SU-DHL-6 (cell line): ENCODE results near the gene ZNF71.

ENCODE experiments used
- H2AFZ ChIP-seq: fragments of 200-600 bp; sonication (generic); 2 replicates; pipeline ENCODE4 v1.6.1; 2014; ENCODE audit warnings: low read depth, mild to moderate bottlenecking, moderate library complexity, mixed read lengths, antibody characterized with exemption, low read length; ENCODE audit not compliant: severe bottlenecking
- H3F3A ChIP-seq: fragments of 200-600 bp; shearing (Covaris generic); 2 replicates; pipeline ENCODE4 v1.6.0; 2016; ENCODE audit warnings: antibody characterized with exemption, mild to moderate bottlenecking; ENCODE audit not compliant: insufficient read depth
- H3K27ac ChIP-seq: fragments of 200-600 bp; sonication (generic); 2 replicates; pipeline ENCODE4 v1.5.1; 2016; ENCODE audit warnings: low read depth, mild to moderate bottlenecking, low read length, moderate library complexity, mixed read lengths
- H3K27me3 ChIP-seq: fragments of 200-600 bp; sonication (generic), shearing (Covaris generic); 2 replicates; pipeline ENCODE4 v1.6.0; 2014; ENCODE audit warnings: mild to moderate bottlenecking, low read length
- H3K36me3 ChIP-seq: fragments of 200-600 bp; sonication (generic); 2 replicates; pipeline ENCODE4 v1.6.1; 2014; ENCODE audit warnings: mild to moderate bottlenecking, low read length, mixed read lengths
- H3K4me2 ChIP-seq: fragments of 300-600, 200-600 bp; shearing (Covaris generic), sonication (generic); 2 replicates; pipeline ENCODE4 v1.6.0; 2014; ENCODE audit warnings: low read length, low read depth, mild to moderate bottlenecking; ENCODE audit not compliant: poor library complexity, severe bottlenecking
- H3K4me3 ChIP-seq: fragments of 200-600 bp; sonication (generic); 2 replicates; pipeline ENCODE4 v1.5.1; 2014; ENCODE audit warnings: antibody characterized with exemption, low read length, mild to moderate bottlenecking, mixed read lengths; ENCODE audit not compliant: insufficient read depth, poor library complexity, severe bottlenecking
- H3K79me2 ChIP-seq: fragments of 200-600 bp; sonication (generic); 2 replicates; pipeline ENCODE4 v1.6.1; 2014; ENCODE audit warnings: mild to moderate bottlenecking, low read length, moderate library complexity; ENCODE audit not compliant: insufficient read depth
- H3K9ac ChIP-seq: fragments of 200-600 bp; sonication (generic); 2 replicates; pipeline ENCODE4 v1.7.0; 2014; ENCODE audit warnings: mild to moderate bottlenecking, low read length
- H3K9me2 ChIP-seq: fragments of 200-600 bp; sonication (generic); replicated peaks from 2 replicates; pipeline ENCODE4 v1.6.1; 2014; ENCODE audit warnings: low read length; ENCODE audit not compliant: insufficient read depth
- H3K9me3 ChIP-seq: fragments of 200-600 bp; sonication (generic); 2 replicates; pipeline ENCODE4 v1.6.1; 2014; ENCODE audit warnings: low read length, mixed read lengths; ENCODE audit not compliant: insufficient read depth
- H4K20me1 ChIP-seq: fragments of 200-600 bp; sonication (generic); 2 replicates; pipeline ENCODE4 v1.6.1; 2014; ENCODE audit warnings: low read depth, mild to moderate bottlenecking, antibody characterized with exemption, low read length, moderate library complexity, mixed read lengths
- CTCF ChIP-seq: fragments of 200-600 bp; sonication (generic); IDR thresholded peaks from one replicate; pipeline ENCODE4 v1.5.1; 2017; ENCODE audit warnings: antibody characterized with exemption, mild to moderate bottlenecking, low read length, moderate library complexity; ENCODE audit not compliant: insufficient read depth, poor library complexity, severe bottlenecking
- EZH2phosphoT487 ChIP-seq: fragments of 200-600 bp; sonication (generic), shearing (Covaris generic); conservative IDR thresholded peaks from 2 replicates; pipeline ENCODE4 v1.6.1; 2018; ENCODE audit warnings: mild to moderate bottlenecking, antibody characterized with exemption, low read length, moderate library complexity, mixed read lengths

Gene ZNF71

GRCh38 chr19:56613639-56614038 lies 18.5 kb downstream of the ZNF71 start:
- TF ChIP-seq CTCF (no peak), EZH2phosphoT487 (no peak)
- Histone ChIP-seq H3K4me3 (no peak overlapping the region), H3K79me2 (no peaks in the 10 kb centered on the region), H3K36me3 (no peaks in the 10 kb centered on the region), H4K20me1 (no peaks in the 10 kb centered on the region), H3F3A (no peaks in the 10 kb centered on the region), H3K4me2 (no peak overlapping the region), H3K9me3 (no peaks in the 10 kb centered on the region), H2AFZ (no peak overlapping the region), H3K9ac (no peak overlapping the region), H3K27me3 (no peaks in the 10 kb centered on the region), H3K27ac (no peak overlapping the region), H3K9me2 (no peaks in the 10 kb centered on the region)

GRCh38 chr19:56617531-56617930 lies 22.4 kb downstream of the ZNF71 start:
- no peaks in the 10 kb centered on the region for H3K9me3 ChIP-seq
- no peaks in the 10 kb centered on the region for H4K20me1 ChIP-seq
- H2AFZ ChIP-seq: no peak overlapping the region
- TF ChIP-seq EZH2phosphoT487 (no peak), CTCF (no peak)
- no peaks in the 10 kb centered on the region for H3K36me3 ChIP-seq
- H3K4me3 ChIP-seq: no peak overlapping the region
- no peak overlapping the region for H3K9ac ChIP-seq
- H3K27me3 ChIP-seq: no peaks in the 10 kb centered on the region
- H3K4me2 ChIP-seq: no peak overlapping the region
- no peaks in the 10 kb centered on the region for H3K9me2 ChIP-seq
- H3K27ac ChIP-seq: no peak overlapping the region
- H3K79me2 ChIP-seq: no peaks in the 10 kb centered on the region
- no peaks in the 10 kb centered on the region for H3F3A ChIP-seq

GRCh38 chr19:56619121-56619520 lies 24.0 kb downstream of the ZNF71 start:
- Histone ChIP-seq H3K9me3 (no peaks in the 10 kb centered on the region), H3K4me3 (no peak overlapping the region), H3K9me2 (no peaks in the 10 kb centered on the region), H3K4me2 (no peak overlapping the region), H3K36me3 (no peaks in the 10 kb centered on the region), H3K79me2 (no peaks in the 10 kb centered on the region), H4K20me1 (no peaks in the 10 kb centered on the region), H3F3A (no peaks in the 10 kb centered on the region), H2AFZ (no peak overlapping the region), H3K27ac (no peak overlapping the region), H3K9ac (no peak overlapping the region), H3K27me3 (no peaks in the 10 kb centered on the region)
- TF ChIP-seq EZH2phosphoT487: no peak

- H3K9me3 ChIP-seq: no peaks in the 10 kb centered on the region
- H3K36me3 ChIP-seq: no peaks in the 10 kb centered on the region
- H3K27ac ChIP-seq: no peak overlapping the region
Measured at GRCh38 chr19:56622374-56622773, 27.3 kb downstream of the ZNF71 start.

More at GRCh38 chr19:56622374-56622773, 27.3 kb downstream of the ZNF71 start:
- no peaks in the 10 kb centered on the region for H3F3A ChIP-seq
- no peaks in the 10 kb centered on the region for H3K9me2 ChIP-seq
- no peak overlapping the region for H3K9ac ChIP-seq
- no peak overlapping the region for H2AFZ ChIP-seq
- no peaks in the 10 kb centered on the region for H4K20me1 ChIP-seq
- TF ChIP-seq EZH2phosphoT487 (no peak), CTCF (no peak)
- H3K4me3 ChIP-seq: no peak overlapping the region
- H3K4me2 ChIP-seq: no peak overlapping the region
- H3K27me3 ChIP-seq: no peaks in the 10 kb centered on the region
- H3K79me2 ChIP-seq: no peaks in the 10 kb centered on the region
